Measurements from ENCODE around the gene SPTBN4.

SPTBN4 gene

DNA sequence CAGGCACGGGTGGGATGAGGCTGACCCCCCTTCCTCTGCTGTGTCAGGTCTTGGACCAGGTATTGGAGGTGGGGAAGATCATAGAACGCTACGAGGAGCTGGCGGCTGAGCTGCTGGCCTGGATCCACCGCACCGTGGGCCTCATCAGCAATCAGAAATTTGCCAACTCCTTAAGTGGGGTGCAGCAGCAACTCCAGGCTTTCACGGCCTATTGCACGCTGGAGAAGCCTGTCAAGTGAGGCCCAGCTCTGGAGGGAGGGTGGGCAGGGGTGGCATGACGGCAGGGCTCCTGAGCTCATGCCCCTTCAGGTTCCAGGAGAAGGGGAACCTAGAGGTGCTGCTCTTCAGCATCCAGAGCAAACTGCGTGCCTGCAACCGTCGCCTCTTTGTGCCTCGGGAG is 35.3 kb downstream of the SPTBN4 start:
- no CpG with 5 or more reads among the region's 13 CpGs for WGBS, 2 donors (ENCODE audit: extremely low coverage in 2 of 2, insufficient read length in 2 of 2, insufficient replicate concordance in 1 of 2)
- Histone ChIP-seq H3K18ac (ENCODE audit: low read length) (peak overlapping the region; percentile 27), H3K23ac (ENCODE audit: low read depth, low read length, poor library complexity) (no peak overlapping the region), H3K4me1 (ENCODE audit: control insufficient read depth in 2 of 2, insufficient read depth in 1 of 2, low read depth in 1 of 2, low read length in 2 of 2) (peaks cover 3 to 17% of the 10 kb centered on the region in 2 donors), H3K4me3 (ENCODE audit: low read length in 2 of 2) (no peak overlapping the region), H3K27me3 (ENCODE audit: control insufficient read depth in 3 of 3, insufficient read depth in 3 of 3, low read depth in 1 of 3, low read length in 3 of 3) (peaks cover 0 to 8% (median 4%) of the 10 kb centered on the region in 3 experiments), H4K91ac (ENCODE audit: low read depth, low read length, poor library complexity) (no peak overlapping the region), H3K36me3 (replicated peaks in 1 of 2; ENCODE audit: control insufficient read depth in 2 of 2, insufficient read depth in 2 of 2, low read length in 2 of 2) (no peaks in the 10 kb centered on the region), H3K4me2 (ENCODE audit: insufficient read depth, low read length, poor library complexity, severe bottlenecking) (no peak overlapping the region), H2BK15ac (ENCODE audit: low read length) (peak overlapping the region; percentile 68), H2AK5ac (ENCODE audit: low read depth, low read length) (peak overlapping the region; percentile 87), H3K27ac (replicated peaks; ENCODE audit: low read length) (no peak overlapping the region), H2AFZ (ENCODE audit: low read length) (no peak overlapping the region), H2BK12ac (ENCODE audit: low read length) (no peak overlapping the region), H3K9ac (ENCODE audit: low read depth, low read length, poor library complexity) (no peak overlapping the region), H3K4ac (ENCODE audit: low read length) (no peak overlapping the region), H2BK120ac (ENCODE audit: low read depth, low read length) (no peak overlapping the region), H3K14ac (ENCODE audit: low read length) (no peak overlapping the region), H3K79me1 (ENCODE audit: low read depth, low read length) (no peaks in the 10 kb centered on the region), H4K8ac (ENCODE audit: low read depth, low read length) (no peak overlapping the region), H3K9me3 (replicated peaks in 1 of 2; ENCODE audit: control insufficient read depth in 2 of 2, insufficient read depth in 1 of 2, low read depth in 1 of 2, low read length in 2 of 2) (no peaks in the 10 kb centered on the region), H2BK5ac (ENCODE audit: low read length) (no peak overlapping the region)
- DNase-seq (ENCODE audit: low spot score), result no peak

DNA sequence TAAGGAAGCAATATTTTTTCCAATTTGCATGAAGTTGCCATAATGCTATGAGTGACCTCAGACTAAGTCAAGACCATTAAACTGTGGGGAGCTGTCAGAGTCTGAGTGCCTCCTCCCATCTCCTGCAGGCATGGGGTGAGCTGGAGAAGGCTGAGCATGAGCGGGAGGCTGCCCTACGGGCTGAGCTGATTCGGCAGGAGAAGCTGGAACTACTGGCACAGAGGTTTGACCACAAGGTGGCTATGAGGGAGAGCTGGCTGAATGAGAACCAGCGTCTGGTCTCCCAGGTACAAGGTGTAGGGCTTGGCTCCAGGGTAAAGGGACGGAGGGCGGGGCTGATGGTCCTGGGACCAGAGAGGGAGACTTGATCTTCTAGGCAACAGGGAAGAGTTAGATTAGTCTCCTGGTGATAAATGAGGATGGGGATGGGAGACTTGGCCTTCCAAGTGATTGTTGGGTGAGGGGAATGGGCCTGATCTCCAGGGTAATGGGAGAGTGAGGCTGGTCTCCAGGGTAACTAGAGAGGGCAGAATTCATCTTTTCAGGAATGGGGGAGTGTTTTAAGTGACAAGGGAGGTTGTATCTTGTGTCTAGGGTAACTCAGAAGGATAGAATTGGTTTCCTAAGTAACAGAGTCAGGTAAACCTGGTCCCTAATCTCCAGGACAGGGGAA is 36.0 kb downstream of the SPTBN4 start:
- Histone ChIP-seq H3K9me3 (replicated peaks in 1 of 2; ENCODE audit: control insufficient read depth in 2 of 2, insufficient read depth in 1 of 2, low read depth in 1 of 2, low read length in 2 of 2) (no peaks in the 10 kb centered on the region), H3K36me3 (replicated peaks in 1 of 2; ENCODE audit: control insufficient read depth in 2 of 2, insufficient read depth in 2 of 2, low read length in 2 of 2) (no peaks in the 10 kb centered on the region), H3K4ac (ENCODE audit: low read length) (no peak overlapping the region), H3K4me1 (ENCODE audit: control insufficient read depth in 2 of 2, insufficient read depth in 1 of 2, low read depth in 1 of 2, low read length in 2 of 2) (peaks cover 3 to 17% of the 10 kb centered on the region in 2 donors), H2AK5ac (ENCODE audit: low read depth, low read length) (no peak overlapping the region), H2BK12ac (ENCODE audit: low read length) (no peak overlapping the region), H3K79me1 (ENCODE audit: low read depth, low read length) (no peaks in the 10 kb centered on the region), H2AFZ (ENCODE audit: low read length) (no peak overlapping the region), H3K23ac (ENCODE audit: low read depth, low read length, poor library complexity) (no peak overlapping the region), H3K18ac (ENCODE audit: low read length) (no peak overlapping the region), H3K4me2 (ENCODE audit: insufficient read depth, low read length, poor library complexity, severe bottlenecking) (no peak overlapping the region), H3K27ac (replicated peaks; ENCODE audit: low read length) (no peak overlapping the region), H2BK15ac (ENCODE audit: low read length) (no peak overlapping the region), H2BK120ac (ENCODE audit: low read depth, low read length) (no peak overlapping the region), H3K4me3 (ENCODE audit: low read length in 2 of 2) (no peak overlapping the region), H3K9ac (ENCODE audit: low read depth, low read length, poor library complexity) (no peak overlapping the region), H2BK5ac (ENCODE audit: low read length) (no peak overlapping the region), H3K27me3 (ENCODE audit: control insufficient read depth in 3 of 3, insufficient read depth in 3 of 3, low read depth in 1 of 3, low read length in 3 of 3) (peaks cover 0 to 8% (median 4%) of the 10 kb centered on the region in 3 experiments), H4K91ac (ENCODE audit: low read depth, low read length, poor library complexity) (no peak overlapping the region), H3K14ac (ENCODE audit: low read length) (no peak overlapping the region), H4K8ac (ENCODE audit: low read depth, low read length) (no peak overlapping the region)
- no peak for DNase-seq (ENCODE audit: low spot score)
- WGBS, 2 donors (ENCODE audit: extremely low coverage in 2 of 2, insufficient read length in 2 of 2, insufficient replicate concordance in 1 of 2), result no CpG with 5 or more reads among the region's 6 CpGs

DNA sequence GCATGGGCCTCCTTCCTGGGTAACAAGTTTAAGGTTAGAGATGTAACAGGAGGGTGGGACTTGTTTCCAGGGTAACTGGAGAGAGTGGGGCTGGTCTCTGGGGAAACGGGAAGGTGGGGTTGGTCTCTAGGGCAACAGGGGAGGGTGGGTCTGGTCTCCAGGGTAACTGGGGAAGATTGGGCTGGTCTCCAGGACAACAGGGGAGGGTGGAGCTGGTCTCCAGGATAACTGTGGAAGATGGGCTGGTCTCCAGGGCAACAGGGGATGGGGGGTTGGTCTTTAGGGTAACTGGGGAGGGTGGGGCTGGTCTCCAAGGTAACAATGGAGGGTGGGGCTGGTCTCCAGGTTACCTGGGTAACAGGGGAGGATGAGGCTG is 36.5 kb downstream of the SPTBN4 start:
- peaks cover 0 to 8% (median 4%) of the 10 kb centered on the region in 3 experiments for H3K27me3 ChIP-seq (ENCODE audit: control insufficient read depth in 3 of 3, insufficient read depth in 3 of 3, low read depth in 1 of 3, low read length in 3 of 3)
- DNase-seq (ENCODE audit: low spot score), result no peak

GRCh38 chr19:40506099-40506498 is 39.3 kb downstream of the SPTBN4 start:
- WGBS, 2 donors (ENCODE audit: extremely low coverage in 2 of 2, insufficient read length in 2 of 2, insufficient replicate concordance in 1 of 2), result no CpG with 5 or more reads among the region's 9 CpGs
- Histone ChIP-seq H2AK5ac (ENCODE audit: low read depth, low read length) (no peak overlapping the region), H3K18ac (ENCODE audit: low read length) (no peak overlapping the region), H2BK15ac (ENCODE audit: low read length) (no peak overlapping the region), H3K36me3 (replicated peaks in 1 of 2; ENCODE audit: control insufficient read depth in 2 of 2, insufficient read depth in 2 of 2, low read length in 2 of 2) (no peaks in the 10 kb centered on the region), H3K14ac (ENCODE audit: low read length) (no peak overlapping the region), H3K9ac (ENCODE audit: low read depth, low read length, poor library complexity) (no peak overlapping the region), H3K4me1 (ENCODE audit: control insufficient read depth in 2 of 2, insufficient read depth in 1 of 2, low read depth in 1 of 2, low read length in 2 of 2) (peaks cover 3 to 19% of the 10 kb centered on the region in 2 donors), H4K91ac (ENCODE audit: low read depth, low read length, poor library complexity) (no peak overlapping the region), H3K27me3 (ENCODE audit: control insufficient read depth in 3 of 3, insufficient read depth in 3 of 3, low read depth in 1 of 3, low read length in 3 of 3) (peaks cover 0 to 26% (median 10%) of the 10 kb centered on the region in 3 experiments), H3K4me3 (ENCODE audit: low read length in 2 of 2) (no peak overlapping the region), H4K8ac (ENCODE audit: low read depth, low read length) (no peak overlapping the region), H3K23ac (ENCODE audit: low read depth, low read length, poor library complexity) (no peak overlapping the region), H2BK5ac (ENCODE audit: low read length) (no peak overlapping the region), H2BK12ac (ENCODE audit: low read length) (no peak overlapping the region), H3K4me2 (ENCODE audit: insufficient read depth, low read length, poor library complexity, severe bottlenecking) (no peak overlapping the region), H2AFZ (ENCODE audit: low read length) (no peak overlapping the region), H2BK120ac (ENCODE audit: low read depth, low read length) (no peak overlapping the region), H3K79me1 (ENCODE audit: low read depth, low read length) (no peaks in the 10 kb centered on the region), H3K9me3 (replicated peaks in 1 of 2; ENCODE audit: control insufficient read depth in 2 of 2, insufficient read depth in 1 of 2, low read depth in 1 of 2, low read length in 2 of 2) (no peaks in the 10 kb centered on the region), H3K27ac (replicated peaks; ENCODE audit: low read length) (no peak overlapping the region), H3K4ac (ENCODE audit: low read length) (no peak overlapping the region)
- no peak for DNase-seq (ENCODE audit: low spot score)

More for the DNA sequence above, 36.5 kb downstream of the SPTBN4 start:
- Histone ChIP-seq H2BK15ac (ENCODE audit: low read length) (no peak overlapping the region), H2BK5ac (ENCODE audit: low read length) (no peak overlapping the region), H4K91ac (ENCODE audit: low read depth, low read length, poor library complexity) (no peak overlapping the region), H3K4ac (ENCODE audit: low read length) (no peak overlapping the region), H4K8ac (ENCODE audit: low read depth, low read length) (no peak overlapping the region), H3K79me1 (ENCODE audit: low read depth, low read length) (no peaks in the 10 kb centered on the region), H3K27ac (replicated peaks; ENCODE audit: low read length) (no peak overlapping the region), H3K36me3 (replicated peaks in 1 of 2; ENCODE audit: control insufficient read depth in 2 of 2, insufficient read depth in 2 of 2, low read length in 2 of 2) (no peaks in the 10 kb centered on the region), H3K18ac (ENCODE audit: low read length) (no peak overlapping the region), H3K4me3 (ENCODE audit: low read length in 2 of 2) (no peak overlapping the region), H3K9me3 (replicated peaks in 1 of 2; ENCODE audit: control insufficient read depth in 2 of 2, insufficient read depth in 1 of 2, low read depth in 1 of 2, low read length in 2 of 2) (no peaks in the 10 kb centered on the region), H2AK5ac (ENCODE audit: low read depth, low read length) (no peak overlapping the region), H3K4me1 (ENCODE audit: control insufficient read depth in 2 of 2, insufficient read depth in 1 of 2, low read depth in 1 of 2, low read length in 2 of 2) (peaks cover 3 to 19% of the 10 kb centered on the region in 2 donors), H2BK12ac (ENCODE audit: low read length) (no peak overlapping the region), H3K4me2 (ENCODE audit: insufficient read depth, low read length, poor library complexity, severe bottlenecking) (no peak overlapping the region), H3K14ac (ENCODE audit: low read length) (peak overlapping the region; percentile 63), H3K23ac (ENCODE audit: low read depth, low read length, poor library complexity) (no peak overlapping the region), H2AFZ (ENCODE audit: low read length) (no peak overlapping the region), H2BK120ac (ENCODE audit: low read depth, low read length) (no peak overlapping the region), H3K9ac (ENCODE audit: low read depth, low read length, poor library complexity) (no peak overlapping the region)
- WGBS, 2 donors (ENCODE audit: extremely low coverage in 2 of 2, insufficient read length in 2 of 2, insufficient replicate concordance in 1 of 2), result no CpG with 5 or more reads among the region's 1 CpG

Data from neuronal stem cell (in vitro differentiated cells).